HG03571 (cell line): ENCODE data around the gene FAM47E.
"Not testable (repeated sequence)": the region's sequence is repeated elsewhere in the genome, so short reads cannot be mapped to it uniquely, and the experiment has no call there.

Source experiments
- ATAC-seq: cut with Tn5 transposase; IDR thresholded peaks from one replicate; pipeline ENCODE4 v1.9.1; 2021; ENCODE audit not compliant: unreplicated experiment

FAM47E gene

DNA sequence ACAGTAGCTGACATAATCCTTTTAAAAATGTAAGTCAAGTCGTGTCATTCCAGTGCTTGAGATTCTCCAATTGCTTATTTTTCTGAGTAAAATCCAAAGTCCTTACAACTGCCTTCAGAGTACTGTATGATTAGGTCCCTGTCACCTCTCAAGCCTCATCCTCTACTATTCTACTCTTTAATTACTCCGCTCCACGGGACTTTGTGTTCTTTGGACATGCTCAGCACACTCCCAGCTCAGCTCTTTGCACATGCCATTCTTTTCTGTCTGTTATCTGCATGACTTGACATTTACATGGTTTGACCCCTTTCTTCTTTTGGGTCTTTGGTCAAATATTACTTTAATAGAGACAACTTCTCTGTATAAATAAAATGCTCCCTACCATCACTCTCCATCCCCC, 15.1 kb downstream of the FAM47E start:
- no peak for ATAC-seq

- ATAC-seq = no peak
These were observed 16.3 kb downstream of the FAM47E start for GRCh38 chr4:76267811-76268210.

GRCh38 chr4:76270244-76271175, 19.0 kb downstream of the FAM47E start:
- ATAC-seq = no peak

- ATAC-seq = no peak
These were observed 19.7 kb downstream of the FAM47E start for GRCh38 chr4:76271248-76271647.

DNA sequence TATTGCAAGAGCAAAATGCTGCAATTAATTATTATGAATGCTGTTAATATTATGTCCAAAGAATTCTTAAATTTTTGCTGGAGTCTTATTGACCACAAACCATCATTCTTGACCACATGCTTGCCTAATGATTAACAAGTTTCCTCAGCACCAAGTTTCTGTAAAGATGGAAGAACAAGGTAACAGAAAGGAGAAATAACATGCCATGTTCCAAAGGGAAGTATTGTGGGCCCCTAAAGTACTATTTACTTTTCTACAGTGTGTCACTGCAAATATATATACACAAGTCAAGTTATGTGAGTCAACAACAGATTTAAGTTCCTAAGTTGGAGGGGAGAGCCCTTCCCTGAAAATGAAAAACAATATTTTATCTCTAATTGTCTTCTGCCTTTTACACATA, 20.6 kb downstream of the FAM47E start:
- no peak for ATAC-seq

DNA sequence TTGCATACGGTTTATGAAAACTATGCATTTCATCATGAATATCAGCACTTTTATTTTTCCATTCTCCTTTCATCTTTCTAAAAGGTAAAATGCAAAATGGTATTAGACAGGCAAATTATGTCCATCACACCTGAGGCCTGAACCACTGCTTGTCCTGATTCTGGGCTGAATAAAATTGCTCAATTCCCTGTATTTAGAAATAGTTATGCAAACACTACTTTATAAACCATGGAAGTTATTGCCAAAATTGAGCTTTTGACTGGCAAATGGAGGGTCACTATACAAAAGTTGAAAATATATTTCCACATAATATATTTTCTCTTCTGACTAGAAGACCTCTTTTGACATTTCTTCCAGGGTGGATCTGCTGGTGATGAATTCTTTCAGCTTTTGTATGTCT, 21.1 kb downstream of the FAM47E start:
- ATAC-seq = no peak

- no peak for ATAC-seq
These were observed 21.5 kb downstream of the FAM47E start for GRCh38 chr4:76272999-76273398.

GRCh38 chr4:76275486-76276124, 24.1 kb downstream of the FAM47E start:
- no peak for ATAC-seq

GRCh38 chr4:76276813-76277212, 25.3 kb downstream of the FAM47E start:
- ATAC-seq = no peak

- ATAC-seq = no peak
These were observed 26.1 kb downstream of the FAM47E start for GRCh38 chr4:76277667-76278066.

DNA sequence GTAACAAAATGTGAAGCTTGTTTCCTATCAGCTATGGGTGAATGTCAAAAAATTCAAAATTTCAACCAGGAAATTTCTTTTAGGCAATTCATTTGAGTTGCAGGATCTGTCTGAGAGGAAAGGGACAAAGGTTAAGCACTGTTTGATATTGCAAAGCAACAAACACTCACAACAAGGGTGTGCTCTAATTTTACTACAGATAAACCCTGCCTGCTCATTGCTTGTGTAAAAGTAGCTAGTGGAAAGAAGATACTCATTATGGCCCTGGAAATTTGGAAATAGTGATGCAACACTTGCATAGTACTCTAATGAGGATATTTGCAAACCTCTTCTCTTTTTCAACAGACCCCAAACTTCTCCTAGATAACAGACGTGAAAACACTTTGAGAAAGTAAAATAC, 27.1 kb downstream of the FAM47E start:
- no peak for ATAC-seq

- ATAC-seq = no peak
These were observed 27.9 kb downstream of the FAM47E start for GRCh38 chr4:76279462-76279861.

DNA sequence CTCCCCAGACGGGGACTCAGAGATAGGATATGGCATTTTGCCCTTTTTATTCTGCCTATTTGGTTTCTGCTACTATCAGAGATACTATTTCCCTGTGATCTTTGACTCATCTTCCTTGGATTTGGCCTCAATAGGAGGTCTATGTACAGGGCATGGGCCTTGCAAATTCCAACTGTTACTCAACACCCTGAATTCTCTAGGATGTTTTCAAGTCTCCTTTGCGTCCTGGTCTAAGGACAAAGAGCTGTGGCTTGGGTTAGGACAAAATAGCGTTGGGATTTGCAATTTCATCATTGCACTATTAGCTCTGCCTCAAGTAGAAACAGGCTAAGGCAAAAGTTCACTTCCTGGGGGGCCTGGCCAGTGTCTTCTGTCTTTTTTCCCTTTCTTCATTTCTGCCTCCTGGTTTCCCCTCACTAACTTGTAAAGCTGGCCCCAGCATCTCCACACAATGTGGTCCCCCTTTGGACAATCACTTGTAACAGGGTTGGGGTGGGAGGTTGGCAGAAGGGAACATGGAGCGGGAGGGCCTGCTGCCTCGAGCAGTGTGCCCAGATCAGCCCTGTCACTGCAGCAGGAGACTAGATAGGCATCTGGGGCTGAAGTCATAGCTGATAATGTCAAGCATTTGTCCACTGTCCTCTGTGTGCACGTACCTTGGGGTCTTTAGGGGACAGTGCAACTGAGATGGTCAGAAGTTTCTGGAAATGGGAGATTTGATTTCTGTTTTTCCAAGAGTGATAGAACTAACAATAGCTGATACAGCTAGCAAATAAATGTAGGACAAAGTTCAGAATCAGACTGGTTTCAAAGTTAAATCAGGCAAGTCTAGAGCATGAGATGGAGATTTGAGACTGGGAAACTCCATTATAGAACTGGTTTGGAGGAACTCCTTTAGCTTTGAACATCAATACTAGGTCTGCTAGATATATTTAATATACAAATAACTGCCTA, 29.2 kb downstream of the FAM47E start:
- ATAC-seq = no peak

DNA sequence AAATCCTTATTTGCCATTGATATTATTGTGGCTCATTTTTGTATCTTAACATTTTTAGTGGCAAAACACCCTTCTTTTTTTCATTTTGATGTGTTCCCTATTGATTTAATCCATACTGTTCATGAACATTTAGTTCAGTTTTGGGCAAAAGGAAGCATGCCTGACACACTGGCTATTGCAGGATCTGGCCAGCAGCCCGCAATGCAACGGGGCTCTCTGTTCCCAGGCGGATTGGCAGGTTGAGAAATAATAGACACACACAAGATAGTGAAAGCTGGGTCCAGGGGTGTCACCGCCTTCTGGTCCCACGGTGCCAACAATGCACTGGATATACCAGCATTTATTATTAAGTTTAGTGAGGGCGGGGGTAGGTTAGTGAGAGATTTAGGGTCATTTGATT, 30.1 kb downstream of the FAM47E start:
- not testable (repeated sequence) for ATAC-seq

GRCh38 chr4:76282941-76283689, 31.6 kb downstream of the FAM47E start:
- no peak for ATAC-seq

DNA sequence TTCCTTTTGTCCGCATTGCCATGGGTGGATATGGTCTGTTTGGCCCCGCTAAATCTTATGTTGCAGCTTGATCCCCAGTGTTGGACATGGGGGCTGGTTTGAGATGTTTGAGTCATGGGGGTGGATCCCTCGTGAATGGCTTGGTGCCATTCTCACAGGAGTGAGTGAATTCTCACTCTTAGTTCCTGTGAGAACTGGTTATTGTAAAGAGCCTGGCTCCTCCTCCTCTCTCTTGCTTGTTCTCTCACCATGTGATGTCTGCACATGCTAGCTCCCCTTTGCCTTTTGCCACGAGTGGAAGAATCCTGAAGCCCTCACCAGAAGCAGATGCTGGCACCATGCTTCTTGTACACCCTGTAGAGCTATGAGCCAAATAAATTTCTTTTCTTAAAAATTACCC, 32.4 kb downstream of the FAM47E start:
- no peak for ATAC-seq

DNA sequence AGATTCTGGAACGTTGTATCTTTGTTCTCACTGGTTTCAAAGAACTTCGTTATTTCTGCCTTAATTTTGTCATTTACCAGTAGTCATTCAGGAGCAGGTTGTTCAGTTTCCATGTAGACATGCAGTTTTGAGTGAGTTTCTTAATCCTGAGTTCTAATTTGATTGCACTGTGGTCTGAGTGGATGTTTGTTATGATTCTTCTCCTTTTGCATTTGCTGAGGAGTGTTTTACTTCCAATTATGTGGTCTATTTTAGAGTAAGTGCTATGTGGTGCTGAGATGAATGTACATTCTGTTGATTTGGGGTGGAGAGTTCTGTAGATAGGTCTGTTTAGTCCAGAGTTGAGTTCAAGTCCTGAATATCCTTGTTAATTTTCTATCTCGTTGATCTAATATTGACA, 36.3 kb downstream of the FAM47E start:
- ATAC-seq = not testable (repeated sequence)

DNA sequence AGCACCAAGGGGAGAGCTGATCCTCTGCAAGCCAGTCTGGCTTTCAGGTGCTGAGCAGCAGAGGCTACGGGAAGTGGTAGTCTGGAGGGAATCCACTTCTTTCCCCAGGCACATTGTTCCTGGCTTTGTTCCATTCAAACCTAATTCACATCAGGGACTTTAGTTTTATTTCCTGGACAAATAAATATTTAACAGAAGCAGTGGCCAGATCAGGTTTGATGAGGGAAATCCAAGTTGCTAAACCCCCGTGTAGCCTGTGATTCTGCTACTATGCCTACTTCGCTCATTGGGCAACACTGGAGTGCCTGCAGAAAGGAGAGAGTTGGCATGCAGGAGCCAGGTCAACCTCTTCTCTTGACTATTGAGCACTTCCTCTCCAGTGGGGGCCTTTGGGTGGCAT, 41.2 kb downstream of the FAM47E start:
- ATAC-seq = no peak

- ATAC-seq = no peak
These were observed 42.3 kb downstream of the FAM47E start for GRCh38 chr4:76293772-76294171.

DNA sequence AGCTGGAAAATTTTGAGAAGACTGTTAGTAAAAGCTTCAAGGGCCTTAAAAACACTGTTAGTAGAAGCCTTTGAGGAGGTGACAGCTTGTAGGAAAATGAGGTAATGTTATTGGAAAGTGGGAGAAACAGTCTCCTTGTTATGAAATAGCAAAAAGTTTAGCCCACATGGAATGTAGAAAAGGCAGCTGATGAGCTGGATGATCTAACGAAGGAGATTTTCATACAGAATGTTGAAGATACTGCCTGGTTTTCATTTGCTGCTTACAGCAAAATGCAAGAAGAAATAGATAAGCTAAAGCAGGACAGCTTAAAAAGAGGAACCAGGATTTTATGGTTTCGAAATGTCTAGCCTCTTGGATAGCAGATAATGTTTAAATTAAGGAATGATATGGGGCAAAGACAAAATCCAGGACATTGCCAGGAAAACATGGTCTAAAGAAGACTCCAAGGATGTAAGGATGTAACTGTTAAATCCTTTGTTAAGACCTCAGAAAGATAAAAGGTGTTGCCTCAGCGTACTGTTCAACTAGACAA, 44.8 kb downstream of the FAM47E start:
- ATAC-seq = no peak
